HT-29 (cell line): Measurements from ENCODE around the gene CFAP65. TPM values are rescaled to one million over a fixed set of nuclear protein-coding genes. Genes with fewer than 3 reads are reported as not detected.

Experiments
- DNase-seq: peaks from one replicate; pipeline ENCODE4 v3.0.0-alpha.2; 2015; ENCODE audit warnings: low spot score
- total RNA-seq: library from RNA; depleted of rRNA; stranded (reverse); fragments of >200 nt; shearing (Covaris generic); gene quantifications from 2 replicates; pipeline ENCODE4 v1.2.3, GENCODE V29; 2014

The CFAP65 gene
- total RNA-seq, 1 experiment from 2014 or later, result not detected

GRCh38 chr2:218992703-218993344, 48.5 kb downstream of the CFAP65 start:
- no peak for DNase-seq

DNA sequence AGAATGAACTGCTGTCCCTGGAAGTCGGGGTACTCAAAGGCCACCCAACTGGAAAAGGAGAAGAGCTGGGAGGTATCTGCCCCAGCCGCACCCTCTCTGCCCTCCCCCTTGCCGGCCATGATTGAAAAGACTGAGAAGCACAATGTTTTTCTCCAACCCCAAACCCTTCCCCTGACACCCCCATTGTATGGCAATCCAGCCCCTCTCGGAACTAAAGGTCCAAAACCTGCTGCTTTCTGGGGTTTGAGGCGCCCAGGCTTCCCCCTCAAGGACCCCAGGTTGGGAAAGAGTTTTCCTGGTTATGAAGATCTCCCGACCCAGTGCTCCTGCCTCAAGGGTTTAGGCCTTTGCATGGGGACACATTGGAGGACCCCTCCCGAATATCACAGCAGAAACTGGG, 49.1 kb downstream of the CFAP65 start:
- DNase-seq, result no peak

DNA sequence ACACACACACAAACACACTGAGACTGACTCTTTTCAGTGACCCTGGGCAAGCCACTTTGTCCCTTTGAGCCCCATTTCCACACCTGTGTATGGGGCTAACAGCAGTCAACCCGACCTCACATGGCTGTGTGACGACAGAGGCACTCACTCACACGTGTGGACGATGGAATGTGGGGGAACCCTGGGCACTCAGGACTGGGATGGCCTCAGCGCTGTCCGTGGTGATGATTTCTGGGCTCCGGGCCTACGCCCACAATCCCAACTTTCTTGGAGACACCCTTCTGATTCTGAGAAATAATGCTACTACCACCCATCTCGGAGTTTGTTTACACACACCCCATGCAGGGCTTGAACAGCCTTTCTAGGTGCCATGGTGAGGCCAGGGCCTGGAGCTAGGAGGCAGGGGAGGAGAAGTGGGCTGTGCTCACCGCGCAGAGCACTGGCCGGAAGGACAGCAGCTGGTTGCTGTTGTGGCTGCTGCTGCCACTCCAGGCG, 49.6 kb downstream of the CFAP65 start:
- peak; percentile 15 for DNase-seq

GRCh38 chr2:218990612-218991011, 50.7 kb downstream of the CFAP65 start:
- DNase-seq, result no peak

DNA sequence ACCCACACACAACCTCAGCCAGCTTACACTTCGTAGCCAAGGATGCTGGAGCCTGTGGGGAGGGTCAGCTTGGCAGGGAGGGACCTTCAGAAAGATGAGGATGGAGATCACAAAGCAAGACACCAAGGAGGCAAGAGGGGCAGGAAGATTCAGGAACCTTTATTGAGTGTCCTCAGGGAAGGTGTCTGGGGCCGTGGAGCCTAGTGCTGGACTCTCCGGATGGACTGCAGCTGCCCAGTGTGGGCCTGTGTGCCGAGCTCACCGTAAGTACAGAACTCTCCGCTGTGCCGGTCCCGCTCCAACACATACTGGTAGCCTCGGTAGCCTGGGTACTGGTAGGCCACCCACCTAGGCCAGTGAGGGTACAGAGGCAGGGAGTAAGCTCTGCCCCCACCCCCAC, 51.3 kb downstream of the CFAP65 start:
- DNase-seq, result no peak

DNA sequence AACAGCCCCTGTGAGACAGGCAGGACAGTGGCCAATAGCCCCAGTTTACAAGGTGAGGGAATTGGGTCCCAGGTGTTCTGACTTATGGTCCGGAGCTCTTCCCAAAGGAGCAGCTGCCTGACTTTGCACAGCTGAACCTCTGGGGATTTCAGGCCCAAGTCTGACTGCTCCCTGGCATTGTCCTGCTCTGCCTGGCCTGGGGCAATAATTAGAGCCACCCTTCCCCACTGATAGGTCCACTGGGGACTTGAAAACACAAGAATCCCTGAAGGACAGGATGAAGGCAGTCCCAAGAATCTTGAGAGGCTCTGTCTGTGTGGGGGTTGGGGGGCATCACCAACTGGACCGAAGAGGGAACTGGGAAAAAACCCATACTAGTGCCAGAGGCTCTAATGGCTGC, 52.7 kb downstream of the CFAP65 start:
- DNase-seq, result no peak

DNA sequence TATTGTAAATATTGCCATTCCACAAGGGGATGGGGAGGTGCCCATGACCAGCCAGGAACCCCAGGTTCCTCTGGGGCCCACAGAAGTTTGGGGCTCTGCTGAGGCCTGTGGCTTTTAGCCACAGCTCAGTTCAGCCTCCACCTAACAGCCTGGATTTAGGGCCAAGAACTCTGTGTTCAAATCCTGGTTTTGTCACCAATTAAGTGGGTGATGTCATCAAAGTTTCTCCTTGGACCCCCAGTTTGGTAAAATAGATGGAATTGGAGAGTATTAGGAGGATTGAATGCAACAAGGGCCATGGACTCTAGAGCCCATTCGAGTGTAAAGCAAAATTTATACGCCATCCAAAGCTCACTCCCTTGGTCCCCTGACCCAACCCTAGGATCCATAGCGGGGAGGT, 53.2 kb downstream of the CFAP65 start:
- no peak for DNase-seq

DNA sequence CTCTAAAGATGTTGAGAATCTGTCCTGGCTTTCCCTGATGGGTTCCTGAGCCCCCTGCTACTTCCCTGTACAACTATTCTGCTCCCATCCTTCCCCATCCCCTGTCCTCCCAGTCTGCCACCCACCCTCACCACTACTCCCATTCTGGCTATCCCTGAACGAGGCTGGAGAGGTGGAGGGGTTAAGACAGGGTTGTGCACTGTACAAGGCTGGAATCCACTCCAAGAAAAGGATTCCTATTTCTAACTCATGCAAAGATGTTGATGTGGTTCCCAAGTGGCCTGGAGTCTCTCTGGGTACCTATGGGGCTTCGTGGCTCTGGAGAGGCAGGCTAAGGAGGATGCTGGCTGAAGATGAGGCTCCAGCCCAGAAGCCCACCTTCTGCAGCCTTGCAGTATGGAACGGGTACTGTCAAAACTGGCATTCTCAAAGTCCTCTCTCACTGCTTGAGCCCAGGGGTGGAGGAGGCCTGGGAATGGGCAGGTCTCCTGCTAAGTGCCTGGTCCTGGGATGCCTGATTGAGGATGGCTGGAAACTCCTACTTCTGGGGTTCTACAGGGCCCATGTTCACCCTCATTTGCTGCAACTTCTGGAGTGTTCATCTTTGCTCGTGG, 55.1 kb downstream of the CFAP65 start:
- no peak for DNase-seq

- no peak for DNase-seq
These were observed 55.8 kb downstream of the CFAP65 start for GRCh38 chr2:218985325-218986091.

GRCh38 chr2:218985021-218985324, 56.3 kb downstream of the CFAP65 start, which contains the start of gene FEV:
TSS of gene FEV (minus strand) at chr2:218985184. CDS start at chr2:218985075, 109 bp downstream.
- no peak for DNase-seq

DNA sequence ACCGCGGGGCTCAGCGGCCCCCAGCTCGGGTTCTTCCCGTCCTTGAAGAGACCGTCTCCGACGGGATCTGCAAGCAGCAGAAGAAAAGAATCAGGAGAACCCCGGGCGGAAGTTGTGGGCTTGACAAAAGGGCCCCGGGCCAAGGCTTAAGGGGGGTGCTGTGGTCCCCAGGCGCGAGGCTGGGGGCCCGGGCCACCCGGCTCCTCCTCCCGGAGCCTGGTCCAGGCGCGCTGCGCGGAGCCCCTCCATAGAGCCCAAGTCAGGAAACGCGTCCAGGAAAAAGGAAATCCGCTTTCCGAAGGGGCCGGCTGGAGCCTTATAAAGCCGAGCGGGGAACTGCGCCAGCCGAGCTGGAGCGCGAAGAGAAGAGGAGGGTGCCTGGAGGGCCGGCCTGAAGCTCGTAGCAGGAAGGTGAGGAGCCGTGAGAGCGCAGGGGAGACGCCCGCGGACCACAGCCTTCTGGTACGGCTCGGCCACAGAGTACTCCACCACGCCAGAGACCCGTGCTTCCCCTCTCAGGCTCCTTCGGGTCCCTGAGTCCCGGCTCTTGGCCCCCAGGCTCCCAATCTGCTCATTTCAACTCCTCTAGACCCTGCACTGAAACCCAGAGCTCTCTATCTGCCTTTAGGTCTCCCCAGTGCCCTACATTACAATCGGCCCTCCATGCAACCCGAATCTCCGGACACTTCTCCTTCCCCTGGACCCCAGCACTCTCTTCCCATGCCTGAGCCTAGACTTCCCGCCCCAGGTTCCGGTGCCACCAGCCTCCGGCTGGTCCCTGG, 56.9 kb downstream of the CFAP65 start:
- no peak for DNase-seq

DNA sequence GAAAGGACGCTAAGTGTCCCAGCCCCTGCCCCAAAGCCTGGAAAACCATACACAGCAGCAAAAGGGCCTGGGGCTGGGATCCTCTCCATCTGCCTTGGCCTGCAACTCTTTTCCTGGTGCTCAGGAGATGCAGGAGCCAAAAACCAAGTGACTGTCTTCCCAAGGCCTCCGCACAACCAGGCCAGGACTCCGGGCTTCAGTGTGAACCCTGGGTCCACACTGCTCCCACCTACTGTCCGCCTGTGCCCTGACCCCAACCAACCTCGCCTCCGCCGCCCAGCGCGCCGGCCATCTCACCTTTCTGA, 57.4 kb downstream of the CFAP65 start:
- no peak for DNase-seq

GRCh38 chr2:218983263-218983933, 57.9 kb downstream of the CFAP65 start:
- peak; percentile 17 for DNase-seq

- no peak for DNase-seq
These were observed 58.6 kb downstream of the CFAP65 start for GRCh38 chr2:218982586-218983262.

DNA sequence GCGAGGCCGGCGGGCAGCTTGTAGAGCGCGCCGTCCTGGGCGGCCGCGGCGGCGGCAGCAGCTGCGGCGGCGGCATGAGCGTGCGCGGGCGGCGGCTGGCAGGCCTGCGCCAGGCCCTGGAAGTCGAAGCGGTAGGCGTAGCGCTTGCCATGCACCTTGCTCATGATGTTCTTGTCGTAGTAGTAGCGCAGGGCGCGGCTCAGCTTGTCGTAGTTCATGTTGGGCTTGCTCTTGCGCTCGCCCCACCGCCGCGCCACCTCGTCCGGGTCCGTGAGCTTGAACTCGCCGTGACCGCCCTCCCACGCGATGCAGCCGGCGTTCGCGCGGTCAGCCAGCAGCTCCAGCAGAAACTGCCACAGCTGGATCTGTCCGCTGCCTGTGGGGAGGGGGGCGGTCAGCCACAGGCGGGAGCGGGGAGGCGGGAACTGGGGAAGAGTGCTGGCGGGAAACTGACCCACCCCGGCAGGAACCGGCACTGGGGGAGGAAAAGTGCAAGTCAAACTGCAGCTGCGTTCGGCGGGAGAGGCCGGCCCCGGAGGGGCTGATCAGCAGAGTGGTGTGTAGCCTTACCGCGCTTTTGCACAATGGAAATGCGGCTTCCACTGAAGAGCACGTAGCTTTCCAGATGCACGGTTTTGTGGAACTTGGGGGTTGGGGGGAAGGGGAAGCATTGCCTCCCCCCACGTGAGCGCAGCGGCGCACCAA, 59.3 kb downstream of the CFAP65 start:
- no peak for DNase-seq

DNA sequence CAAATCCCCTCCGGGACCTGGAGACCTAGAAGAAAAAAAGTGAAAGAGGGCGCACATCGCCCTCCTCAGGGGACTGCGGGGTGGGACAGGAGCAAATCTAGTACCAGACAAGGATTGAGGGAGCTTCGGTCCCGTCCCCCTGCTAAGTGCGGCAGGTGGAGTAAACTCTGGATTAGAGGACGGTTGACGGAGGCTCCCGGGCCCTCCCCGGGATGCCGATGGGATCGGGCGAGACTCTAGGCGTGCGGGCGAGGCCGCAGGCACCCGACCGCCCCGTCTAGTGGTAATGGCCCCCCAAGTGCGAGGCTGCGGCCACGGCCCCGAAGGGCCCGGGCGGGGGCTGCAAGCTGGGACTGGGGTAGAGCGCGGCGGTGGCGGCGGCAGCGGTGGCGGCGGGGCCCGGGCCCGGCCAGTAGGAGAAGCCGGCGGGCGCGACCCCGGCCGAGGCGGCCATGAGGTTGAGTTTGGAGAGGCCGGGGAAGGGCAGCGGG, 59.9 kb downstream of the CFAP65 start:
- no peak for DNase-seq

GRCh38 chr2:218980735-218981389, 60.5 kb downstream of the CFAP65 start:
- DNase-seq, result peak; percentile 23

DNA sequence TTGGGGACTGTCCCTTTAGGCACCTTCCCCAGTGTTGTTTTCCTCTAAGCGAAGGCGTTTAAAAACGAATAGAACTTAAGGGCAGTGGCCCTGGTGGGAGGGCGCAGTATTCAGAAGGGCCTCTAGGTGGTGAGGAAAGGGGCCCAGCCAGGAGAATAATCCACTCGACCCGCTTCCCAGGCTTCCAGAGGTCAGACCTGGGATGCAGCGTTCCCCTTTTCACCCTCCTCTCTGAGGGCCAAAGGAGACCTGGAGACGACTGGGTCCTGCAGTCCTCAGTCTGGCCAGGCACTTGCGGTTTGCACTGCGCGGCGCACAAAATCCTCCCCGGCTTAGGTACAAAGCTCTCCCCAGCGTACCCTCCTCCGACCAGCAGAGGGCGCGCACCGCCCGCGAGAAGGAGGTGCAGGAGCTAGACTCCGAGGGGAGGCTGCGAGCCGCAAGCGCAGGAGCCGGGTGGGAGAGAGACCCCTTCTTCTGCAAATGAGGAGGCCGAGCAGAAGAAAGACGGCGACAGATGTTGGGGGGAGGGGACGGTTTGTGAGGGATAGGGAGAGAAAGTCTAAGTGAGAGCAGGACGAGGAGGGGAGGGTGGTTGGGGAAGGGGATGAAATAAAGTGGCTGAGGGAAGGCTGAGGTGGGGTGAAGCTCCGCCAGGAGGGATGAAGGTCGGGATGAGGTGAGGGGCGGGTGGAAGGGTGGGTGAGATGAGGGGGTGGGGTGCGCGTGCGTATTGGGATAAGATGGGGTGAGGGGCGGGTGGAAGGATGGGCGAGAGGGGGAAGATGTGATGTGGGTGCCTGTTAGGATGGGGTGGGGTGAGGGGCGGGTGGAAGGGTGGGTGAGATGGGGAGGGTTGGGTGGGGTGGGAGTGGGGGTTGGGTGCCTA, 61.2 kb downstream of the CFAP65 start:
- DNase-seq, result peak; percentile 82
